BJ (cell line): ENCODE measurements around the gene RECQL. TPM values are rescaled to one million over a fixed set of nuclear protein-coding genes. Genes with fewer than 3 reads are reported as not detected.

Experiments
- CTCF ChIA-PET: fragments of 350-600 bp; formaldehyde crosslinking; extraction: SDS; loops from one replicate; lab custom pipeline; 2021; ENCODE audit warnings: antibody characterized with exemption, inconsistent platforms; lab: Yijun Ruan, JAX
- POLR2A ChIA-PET: fragments of 300-600 bp; sonication (Branson Sonifier 250); formaldehyde crosslinking; extraction: SDS; loops from one replicate; lab custom pipeline; 2021; ENCODE audit warnings: antibody characterized with exemption; lab: Charles Lee
- DNase-seq: peaks from one replicate; pipeline ENCODE4 v3.0.0-alpha.2; 2011; ENCODE audit warnings: low read depth
- H3K27me3 ChIP-seq: 2 replicates; pipeline ENCODE4 v1.6.0; 2011; ENCODE audit warnings: low read length; ENCODE audit not compliant: control insufficient read depth, insufficient read depth
- H3K36me3 ChIP-seq: 2 replicates; pipeline ENCODE4 v1.5.1; 2011; ENCODE audit warnings: low read length; ENCODE audit not compliant: control insufficient read depth, insufficient read depth
- H3K4me3 ChIP-seq: 2 replicates; pipeline ENCODE4 v1.5.1; 2011; ENCODE audit warnings: low read depth, mild to moderate bottlenecking, control low read depth, low read length
- CTCF ChIP-seq: IDR thresholded peaks from 2 replicates; pipeline ENCODE4 v1.5.1; 2011; ENCODE audit warnings: low read depth, mild to moderate bottlenecking, control low read depth, inconsistent platforms, low read length, moderate library complexity; ENCODE audit not compliant: insufficient read depth
- polyA plus RNA-seq: library from polyadenylated mRNA; depleted of rRNA; stranded (reverse); fragments of >200 nt; gene quantifications from 2 replicates; pipeline ENCODE4 v1.2.3, GENCODE V29; 2011

Gene RECQL
- polyA plus RNA-seq, 1 experiment = 17.6 TPM

- Histone ChIP-seq H3K4me3 (no peak overlapping the region), H3K27me3 (no peaks in the 10 kb centered on the region), H3K36me3 (peaks cover 1% of the 10 kb centered on the region)
- POLR2A ChIA-PET = no interaction called here
- CTCF ChIA-PET = interaction anchor here (1.3 kb wide), 1 partner anchor 16 kb away, joined by 3 read pairs; the partner anchor contains the start of gene PYROXD1
- DNase-seq = no peak
- TF ChIP-seq CTCF = no peak
Observed at GRCh38 chr12:21453312-21453852, 48.1 kb downstream of the RECQL start.

GRCh38 chr12:21451529-21451928 is 49.9 kb downstream of the RECQL start:
- H3K4me3 ChIP-seq = no peak overlapping the region
- no peaks in the 10 kb centered on the region for H3K27me3 ChIP-seq
- CTCF ChIA-PET = interaction anchor here (0.9 to 1.4 kb wide), 3 partner anchors 9 to 156 kb away, joined by 3 to 4 read pairs (median 3); no protein-coding TSS in a partner anchor
- TF ChIP-seq CTCF = peak; percentile 16; the same call in 1 of the 2 replicates
- DNase-seq = no peak
- H3K36me3 ChIP-seq = peaks cover 2% of the 10 kb centered on the region
- POLR2A ChIA-PET = no interaction called here

- Histone ChIP-seq H3K27me3 (no peaks in the 10 kb centered on the region), H3K36me3 (peaks cover 5% of the 10 kb centered on the region), H3K4me3 (no peak overlapping the region)
- no peak for DNase-seq
- ChIA-PET CTCF (interaction anchor here (2.1 kb wide), 1 partner anchor 11 kb away, joined by 4 read pairs; no protein-coding TSS in a partner anchor), POLR2A (no interaction called here)
- TF ChIP-seq CTCF = no peak
Observed at GRCh38 chr12:21444193-21445146, 57.0 kb downstream of the RECQL start.

GRCh38 chr12:21439347-21439746 is 62.1 kb downstream of the RECQL start:
- DNase-seq = no peak
- no peak overlapping the region for H3K4me3 ChIP-seq
- H3K36me3 ChIP-seq = peaks cover 3% of the 10 kb centered on the region
- POLR2A ChIA-PET = no interaction called here
- CTCF ChIA-PET = no interaction called here
- H3K27me3 ChIP-seq = no peaks in the 10 kb centered on the region; the same call in 1 of the 2 replicates
- TF ChIP-seq CTCF = no peak

- DNase-seq = no peak
Observed at GRCh38 chr12:21438643-21439042, 62.8 kb downstream of the RECQL start.

More at GRCh38 chr12:21438643-21439042, 62.8 kb downstream of the RECQL start:
- Histone ChIP-seq H3K4me3 (peak overlapping the region; percentile 88), H3K36me3 (peaks cover 3% of the 10 kb centered on the region), H3K27me3 (no peaks in the 10 kb centered on the region; the same call in 1 of the 2 replicates)
- POLR2A ChIA-PET = no interaction called here
- CTCF ChIA-PET = no interaction called here
- no peak for TF ChIP-seq CTCF
